Left ventricle myocardium inferior (tissue), 1 donor: Measurements from ENCODE around the gene CRHR1. TPM values are rescaled to one million over a fixed set of nuclear protein-coding genes. Genes with fewer than 3 reads are reported as not detected.

ENCODE experiments used
- DNase-seq: peaks from one replicate; pipeline ENCODE4 v3.0.0-alpha.2; 2020
- H3K27ac ChIP-seq: fragments of 200-600 bp; replicated peaks from 2 replicates; pipeline ENCODE4 v1.8.0; 2021
- H3K27me3 ChIP-seq: fragments of 200-600 bp; 2 replicates; pipeline ENCODE4 v1.8.0; 2021; ENCODE audit warnings: low read depth
- H3K36me3 ChIP-seq: fragments of 200-600 bp; 2 replicates; pipeline ENCODE4 v1.8.0; 2021
- H3K4me1 ChIP-seq: fragments of 200-600 bp; 2 replicates; pipeline ENCODE4 v1.8.0; 2021
- H3K4me3 ChIP-seq: fragments of 200-600 bp; 2 replicates; pipeline ENCODE4 v1.8.0; 2021; ENCODE audit warnings: mild to moderate bottlenecking, moderate library complexity
- H3K9me3 ChIP-seq: fragments of 200-600 bp; replicated peaks from 2 replicates; pipeline ENCODE4 v1.8.0; 2021
- intact Hi-C: fragments of 100-400 bp; cut with micrococcal nuclease; formaldehyde crosslinking; loops from one replicate; pipeline ENCODE4 v1.11.0; 2022
- total RNA-seq: library from RNA; stranded (reverse); fragmentation: NEBNext Ultra II Directional; extraction: Animal tissue kit (Norgen Biotek cat#: 25700); gene quantifications from one replicate; pipeline ENCODE4 v1.2.1, GENCODE V29; 2021
- TF ChIP-seq, protein P1 (sequence below): fragments of 200-600 bp; IDR thresholded peaks from 2 replicates; pipeline ENCODE4 v1.8.0; 2021; ENCODE audit warnings: antibody characterized with exemption, mild to moderate bottlenecking, borderline replicate concordance
- donor health status: DM: no; HTN: yes; CAD: no; lungs with severe emphysema.

CRHR1 gene
- total RNA-seq, 1 donor from 2014 or later = not detected

GRCh38 chr17:45753645-45754225 is 30.4 kb upstream of the CRHR1 start:
- peaks cover 95% of the 10 kb centered on the region for H3K27me3 ChIP-seq
- no peaks in the 10 kb centered on the region for H3K36me3 ChIP-seq
- H3K9me3 ChIP-seq = no peaks in the 10 kb centered on the region
- intact Hi-C loops = no loop called here
- H3K4me1 ChIP-seq = no peaks in the 10 kb centered on the region
- TF ChIP-seq, protein P1, sequence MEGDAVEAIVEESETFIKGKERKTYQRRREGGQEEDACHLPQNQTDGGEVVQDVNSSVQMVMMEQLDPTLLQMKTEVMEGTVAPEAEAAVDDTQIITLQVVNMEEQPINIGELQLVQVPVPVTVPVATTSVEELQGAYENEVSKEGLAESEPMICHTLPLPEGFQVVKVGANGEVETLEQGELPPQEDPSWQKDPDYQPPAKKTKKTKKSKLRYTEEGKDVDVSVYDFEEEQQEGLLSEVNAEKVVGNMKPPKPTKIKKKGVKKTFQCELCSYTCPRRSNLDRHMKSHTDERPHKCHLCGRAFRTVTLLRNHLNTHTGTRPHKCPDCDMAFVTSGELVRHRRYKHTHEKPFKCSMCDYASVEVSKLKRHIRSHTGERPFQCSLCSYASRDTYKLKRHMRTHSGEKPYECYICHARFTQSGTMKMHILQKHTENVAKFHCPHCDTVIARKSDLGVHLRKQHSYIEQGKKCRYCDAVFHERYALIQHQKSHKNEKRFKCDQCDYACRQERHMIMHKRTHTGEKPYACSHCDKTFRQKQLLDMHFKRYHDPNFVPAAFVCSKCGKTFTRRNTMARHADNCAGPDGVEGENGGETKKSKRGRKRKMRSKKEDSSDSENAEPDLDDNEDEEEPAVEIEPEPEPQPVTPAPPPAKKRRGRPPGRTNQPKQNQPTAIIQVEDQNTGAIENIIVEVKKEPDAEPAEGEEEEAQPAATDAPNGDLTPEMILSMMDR = no peak
- H3K27ac ChIP-seq = no peak overlapping the region
- no peak overlapping the region for H3K4me3 ChIP-seq
- DNase-seq = no peak

GRCh38 chr17:45755050-45755449 is 29.1 kb upstream of the CRHR1 start:
- H3K4me3 ChIP-seq = no peak overlapping the region
- H3K27ac ChIP-seq = no peak overlapping the region

GRCh38 chr17:45756266-45756991 is 27.7 kb upstream of the CRHR1 start:
- no peaks in the 10 kb centered on the region for H3K9me3 ChIP-seq
- no peak for DNase-seq
- no peak overlapping the region for H3K27ac ChIP-seq
- TF ChIP-seq, protein P1 = no peak
- no peaks in the 10 kb centered on the region for H3K36me3 ChIP-seq
- intact Hi-C loops = no loop called here
- no peaks in the 10 kb centered on the region for H3K4me1 ChIP-seq
- peaks cover 79% of the 10 kb centered on the region for H3K27me3 ChIP-seq
- H3K4me3 ChIP-seq = no peak overlapping the region

More at GRCh38 chr17:45755050-45755449, 29.1 kb upstream of the CRHR1 start:
- H3K4me1 ChIP-seq = no peaks in the 10 kb centered on the region
- H3K27me3 ChIP-seq = peaks cover 92% of the 10 kb centered on the region
- TF ChIP-seq, protein P1 = no peak
- H3K9me3 ChIP-seq = no peaks in the 10 kb centered on the region
- no peak for DNase-seq
- intact Hi-C loops = no loop called here
- H3K36me3 ChIP-seq = no peaks in the 10 kb centered on the region

DNA sequence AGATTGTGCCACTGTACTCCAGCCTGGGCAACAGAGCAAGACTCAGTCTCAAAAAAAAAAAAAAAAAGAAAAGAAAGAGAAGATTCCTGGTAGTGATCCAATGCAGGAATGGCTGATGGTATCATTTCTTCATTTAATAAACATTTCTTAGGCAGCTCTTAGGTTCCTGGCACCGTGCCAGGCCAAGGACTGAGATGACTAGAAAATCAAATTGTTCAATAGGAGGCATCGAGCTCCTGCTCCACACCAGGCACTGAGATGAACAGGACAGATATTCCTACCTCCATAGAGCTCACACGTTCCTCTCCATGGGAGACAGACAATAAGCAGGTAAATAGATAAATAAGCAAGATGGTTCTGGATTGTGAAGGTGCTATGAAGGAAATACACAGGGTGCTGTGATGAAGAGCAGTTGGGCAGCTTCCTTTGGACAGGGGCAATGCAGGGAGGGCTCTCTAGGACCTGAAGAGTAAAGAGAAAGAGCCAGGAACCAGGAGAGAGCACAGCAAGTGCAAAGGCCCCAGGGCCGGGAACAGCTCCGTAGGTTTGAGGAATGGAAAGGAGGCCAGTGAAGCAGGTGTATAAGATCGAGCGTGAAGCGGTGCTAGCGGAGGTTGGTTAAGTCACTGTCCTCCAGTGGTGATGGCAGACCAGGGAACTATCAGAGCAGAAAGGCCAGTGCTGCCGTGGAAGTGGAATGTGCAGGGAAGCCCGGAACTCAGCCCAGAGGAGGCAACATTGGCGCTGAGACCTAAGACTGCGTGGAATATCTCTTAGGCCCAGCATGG is 26.5 kb upstream of the CRHR1 start:
- Histone ChIP-seq H3K4me3 (no peak overlapping the region), H3K27me3 (peaks cover 76% of the 10 kb centered on the region), H3K27ac (no peak overlapping the region), H3K9me3 (no peaks in the 10 kb centered on the region), H3K4me1 (no peaks in the 10 kb centered on the region), H3K36me3 (no peaks in the 10 kb centered on the region)
- intact Hi-C loops = no loop called here
- DNase-seq = no peak
- TF ChIP-seq, protein P1 = no peak

DNA sequence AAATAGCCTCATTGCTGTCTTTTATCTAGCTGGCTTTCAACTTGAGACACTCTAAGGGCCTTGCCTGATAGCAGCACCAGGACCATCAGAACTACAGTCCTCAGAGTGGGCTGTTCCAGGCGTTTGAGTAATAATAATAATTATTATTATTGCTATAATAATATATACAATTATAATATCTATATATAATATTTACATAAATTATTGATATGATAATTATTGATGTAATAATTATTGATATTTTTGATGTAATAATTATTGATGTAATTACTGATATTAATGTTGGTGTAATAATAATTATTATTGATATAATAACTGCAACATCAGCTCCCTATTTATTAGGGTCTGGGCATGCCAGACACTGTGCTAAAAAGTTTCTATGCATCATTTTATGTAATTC is 25.6 kb upstream of the CRHR1 start:
- H3K27ac ChIP-seq = no peak overlapping the region
- TF ChIP-seq, protein P1 = no peak
- no peak for DNase-seq
- H3K4me1 ChIP-seq = no peaks in the 10 kb centered on the region
- H3K4me3 ChIP-seq = no peak overlapping the region
- H3K27me3 ChIP-seq = peaks cover 76% of the 10 kb centered on the region
- no peaks in the 10 kb centered on the region for H3K36me3 ChIP-seq
- H3K9me3 ChIP-seq = no peaks in the 10 kb centered on the region
- intact Hi-C loops = no loop called here
